ENCODE results near the gene GPATCH2. TPM values are rescaled to one million over a fixed set of nuclear protein-coding genes. Genes with fewer than 3 reads are reported as not detected.

Gene GPATCH2
- total and polyA plus RNA-seq, 2 donors (not counting 1 experiment from before 2014, with no cell fraction given): 4.7 to 14.7 TPM

- ChIA-PET CTCF (no interaction called here), POLR2A (no interaction called here)
- ATAC-seq (ENCODE audit: low read depth): no peak
- no peak overlapping the region for H3K27ac Mint-ChIP-seq
- no peak overlapping the region for H3K4me3 Mint-ChIP-seq
- Histone ChIP-seq H3K27ac (ENCODE audit: low read length in 2 of 2) (no peak overlapping the region), H3K27me3 (replicated peaks in 1 of 4; ENCODE audit: control extremely low read depth in 1 of 4, control insufficient read depth in 3 of 4, insufficient read depth in 4 of 4, low read length in 3 of 4) (no peaks in the 10 kb centered on the region), H4K20me1 (ENCODE audit: control insufficient read depth, insufficient read depth, low read length, poor library complexity, severe bottlenecking) (no peaks in the 10 kb centered on the region), H3K4me2 (replicated peaks; ENCODE audit: low read depth, low read length, poor library complexity, severe bottlenecking) (no peak overlapping the region), H3K4me3 (ENCODE audit: control extremely low read depth in 1 of 5, extremely low read depth in 1 of 5, insufficient read depth in 1 of 5, low read depth in 2 of 5, low read length in 4 of 5) (no peak overlapping the region), H2AFZ (ENCODE audit: insufficient read depth, low read depth, low read length, poor library complexity, severe bottlenecking) (no peak overlapping the region), H3K36me3 (replicated peaks in 1 of 2; ENCODE audit: control extremely low read depth in 1 of 2, control insufficient read depth in 1 of 2, extremely low read depth in 1 of 2, insufficient read depth in 2 of 2, low read length in 1 of 2) (no peaks in the 10 kb centered on the region), H3K79me2 (ENCODE audit: control insufficient read depth, insufficient read depth, low read length) (no peaks in the 10 kb centered on the region), H3K9me3 (ENCODE audit: control extremely low read depth in 1 of 3, control insufficient read depth in 2 of 3, insufficient read depth in 1 of 3, low read length in 2 of 3) (peaks cover 0 to 3% (median 0%) of the 10 kb centered on the region in 3 donors), H3K9ac (ENCODE audit: low read length) (no peak overlapping the region), H3K4me1 (ENCODE audit: control insufficient read depth in 2 of 2, insufficient read depth in 2 of 2, low read length in 2 of 2) (no peaks in the 10 kb centered on the region)
- no peak for DNase-seq
- intact Hi-C loops (cut with micrococcal nuclease): no loop called here
- H3K4me1 Mint-ChIP-seq: no peaks in the 10 kb centered on the region
- H3K27me3 Mint-ChIP-seq: no peaks in the 10 kb centered on the region
- no CpG with 5 or more reads among the region's 3 CpGs for WGBS (ENCODE audit: insufficient coverage)
- peaks cover 3% of the 10 kb centered on the region for H3K9me3 Mint-ChIP-seq (ENCODE audit: insufficient read depth)
- TF ChIP-seq, protein P1, sequence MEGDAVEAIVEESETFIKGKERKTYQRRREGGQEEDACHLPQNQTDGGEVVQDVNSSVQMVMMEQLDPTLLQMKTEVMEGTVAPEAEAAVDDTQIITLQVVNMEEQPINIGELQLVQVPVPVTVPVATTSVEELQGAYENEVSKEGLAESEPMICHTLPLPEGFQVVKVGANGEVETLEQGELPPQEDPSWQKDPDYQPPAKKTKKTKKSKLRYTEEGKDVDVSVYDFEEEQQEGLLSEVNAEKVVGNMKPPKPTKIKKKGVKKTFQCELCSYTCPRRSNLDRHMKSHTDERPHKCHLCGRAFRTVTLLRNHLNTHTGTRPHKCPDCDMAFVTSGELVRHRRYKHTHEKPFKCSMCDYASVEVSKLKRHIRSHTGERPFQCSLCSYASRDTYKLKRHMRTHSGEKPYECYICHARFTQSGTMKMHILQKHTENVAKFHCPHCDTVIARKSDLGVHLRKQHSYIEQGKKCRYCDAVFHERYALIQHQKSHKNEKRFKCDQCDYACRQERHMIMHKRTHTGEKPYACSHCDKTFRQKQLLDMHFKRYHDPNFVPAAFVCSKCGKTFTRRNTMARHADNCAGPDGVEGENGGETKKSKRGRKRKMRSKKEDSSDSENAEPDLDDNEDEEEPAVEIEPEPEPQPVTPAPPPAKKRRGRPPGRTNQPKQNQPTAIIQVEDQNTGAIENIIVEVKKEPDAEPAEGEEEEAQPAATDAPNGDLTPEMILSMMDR (IDR thresholded peaks at IDR 0.05): no peak
- no peak for TF ChIP-seq EZH2 (IDR thresholded peaks at IDR 0.05; ENCODE audit: borderline replicate concordance, insufficient read depth, low read depth, low read length, poor library complexity, severe bottlenecking)
Measured at GRCh38 chr1:217564833-217565232, 66.1 kb downstream of the GPATCH2 start.

- ATAC-seq (ENCODE audit: low read depth) (no peak), DNase-seq (no peak)
- intact Hi-C loops (cut with micrococcal nuclease): no loop called here
- H3K36me3 ChIP-seq (replicated peaks in 1 of 2; ENCODE audit: control extremely low read depth in 1 of 2, control insufficient read depth in 1 of 2, extremely low read depth in 1 of 2, insufficient read depth in 2 of 2, low read length in 1 of 2): no peaks in the 10 kb centered on the region
- Mint-ChIP-seq H3K9me3 (ENCODE audit: insufficient read depth) (peaks cover 3% of the 10 kb centered on the region), H3K27ac (no peak overlapping the region), H3K27me3 (no peaks in the 10 kb centered on the region), H3K4me1 (no peaks in the 10 kb centered on the region), H3K4me3 (no peak overlapping the region)
- CTCF ChIA-PET: no interaction called here
- H2AFZ ChIP-seq (ENCODE audit: insufficient read depth, low read depth, low read length, poor library complexity, severe bottlenecking): no peak overlapping the region
- H3K9me3 ChIP-seq (ENCODE audit: control extremely low read depth in 1 of 3, control insufficient read depth in 2 of 3, insufficient read depth in 1 of 3, low read length in 2 of 3): peaks cover 0 to under 1% (median 0%) of the 10 kb centered on the region in 3 donors
- no peaks in the 10 kb centered on the region for H3K79me2 ChIP-seq (ENCODE audit: control insufficient read depth, insufficient read depth, low read length)
- no peak overlapping the region for H3K9ac ChIP-seq (ENCODE audit: low read length)
- no peaks in the 10 kb centered on the region for H3K27me3 ChIP-seq (replicated peaks in 1 of 4; ENCODE audit: control extremely low read depth in 1 of 4, control insufficient read depth in 3 of 4, insufficient read depth in 4 of 4, low read length in 3 of 4)
- no peak overlapping the region for H3K27ac ChIP-seq (ENCODE audit: low read length in 2 of 2)
- H3K4me3 ChIP-seq (ENCODE audit: control extremely low read depth in 1 of 5, extremely low read depth in 1 of 5, insufficient read depth in 1 of 5, low read depth in 2 of 5, low read length in 4 of 5): no peak overlapping the region
- H3K4me1 ChIP-seq (ENCODE audit: control insufficient read depth in 2 of 2, insufficient read depth in 2 of 2, low read length in 2 of 2): no peaks in the 10 kb centered on the region
- POLR2A ChIA-PET: no interaction called here
- WGBS (ENCODE audit: insufficient coverage): 98% methylated on average over 4 of the region's 6 CpGs
- no peaks in the 10 kb centered on the region for H4K20me1 ChIP-seq (ENCODE audit: control insufficient read depth, insufficient read depth, low read length, poor library complexity, severe bottlenecking)
- no peak overlapping the region for H3K4me2 ChIP-seq (replicated peaks; ENCODE audit: low read depth, low read length, poor library complexity, severe bottlenecking)
- TF ChIP-seq, protein P1 (IDR thresholded peaks at IDR 0.05): no peak
- no peak for TF ChIP-seq EZH2 (IDR thresholded peaks at IDR 0.05; ENCODE audit: borderline replicate concordance, insufficient read depth, low read depth, low read length, poor library complexity, severe bottlenecking)
Measured at GRCh38 chr1:217564207-217564606, 66.7 kb downstream of the GPATCH2 start.
